Endothelial cell of umbilical vein (primary cell): ENCODE data around the gene DNAH3. TPM values are rescaled to one million over a fixed set of nuclear protein-coding genes. Genes with fewer than 3 reads are reported as not detected.

Experiments used
- BruUV-seq: library from RNA; stranded (reverse); fragments of 400-500 nt; replicated peaks from 2 replicates; lab custom pipeline; 2021; lab: Mats Ljungman, UMichigan
- CTCF ChIA-PET: fragments of 300-600, 350-600 bp; sonication (Branson Sonifier 250); formaldehyde crosslinking; loops from one replicate; lab custom pipeline; 2021; ENCODE audit warnings: antibody characterized with exemption, inconsistent platforms; lab: Charles Lee
- POLR2A ChIA-PET: fragments of 300-600, 350-600 bp; sonication (Branson Sonifier 250); formaldehyde crosslinking; loops from one replicate; lab custom pipeline; 2021; ENCODE audit warnings: antibody characterized with exemption, inconsistent platforms; lab: Charles Lee
- DNase-seq: peaks from one replicate; pipeline ENCODE4 v3.0.0-alpha.2; 2011; ENCODE audit warnings: low read depth, low spot score
- FAIRE-seq: peaks from 2 replicates; lab custom pipeline; 2011; peaks lifted over from hg19 to GRCh38; lab: Jason Lieb, UNC
- H2AFZ ChIP-seq: 2 replicates; pipeline ENCODE4 v1.6.0; 2012; ENCODE audit warnings: low read depth, low read length, control low read depth, inconsistent platforms
- H3K27ac ChIP-seq: 2 replicates; pipeline ENCODE4 v1.5.1; 2011; ENCODE audit warnings: low read depth, mild to moderate bottlenecking, control low read depth, low read length, moderate library complexity; ENCODE audit not compliant: insufficient read depth
- H3K27me3 ChIP-seq, 2 experiments: 2 replicates each; pipeline versions ENCODE4 v1.6.0 to v1.6.1; 2011; ENCODE audit warnings: low read length in 2 of 2, mixed read lengths in 1 of 2; ENCODE audit not compliant: control insufficient read depth in 2 of 2, insufficient read depth in 2 of 2
- H3K36me3 ChIP-seq, 2 experiments: 2 replicates in 1 of 2; 3 replicates in 1 of 2; pipeline ENCODE4 v1.5.1; 2011; ENCODE audit warnings: low read length in 2 of 2, mild to moderate bottlenecking in 1 of 2, moderate library complexity in 1 of 2; ENCODE audit not compliant: control insufficient read depth in 2 of 2, insufficient read depth in 2 of 2; ENCODE audit errors: extremely low read depth in 1 of 2
- H3K4me1 ChIP-seq: 3 replicates; pipeline ENCODE4 v1.5.1; 2011; ENCODE audit warnings: mild to moderate bottlenecking, low read length; ENCODE audit not compliant: control insufficient read depth, insufficient read depth; ENCODE audit errors: extremely low read depth
- H3K4me2 ChIP-seq: 2 replicates; pipeline ENCODE4 v1.6.1; 2011; ENCODE audit warnings: low read length, control low read depth, mixed read lengths; ENCODE audit not compliant: insufficient read depth
- H3K4me3 ChIP-seq, 3 experiments: fragments of 200-600 bp in 1 of 3; sonication (generic), shearing (Covaris generic) in 1 of 3; replicated peaks in 1 of 3; 2 replicates each; pipeline ENCODE4 v1.5.1; 2011 to 2016; ENCODE audit warnings: control low read depth in 3 of 3, low read length in 3 of 3, mild to moderate bottlenecking in 2 of 3, inconsistent platforms in 1 of 3, low read depth in 1 of 3, moderate library complexity in 1 of 3; ENCODE audit not compliant: insufficient read depth in 1 of 3
- H3K79me2 ChIP-seq: 2 replicates; pipeline ENCODE4 v1.6.0; 2012; ENCODE audit warnings: low read length, inconsistent platforms; ENCODE audit not compliant: control insufficient read depth, insufficient read depth
- H3K9ac ChIP-seq: replicated peaks from 2 replicates; pipeline ENCODE3; 2011; ENCODE audit warnings: low read length, control low read depth; ENCODE audit not compliant: insufficient read depth; ENCODE audit errors: extremely low read depth
- H3K9me1 ChIP-seq: replicated peaks from 3 replicates; pipeline ENCODE4 v1.6.0; 2011; ENCODE audit warnings: mild to moderate bottlenecking, low read length; ENCODE audit not compliant: control insufficient read depth, insufficient read depth; ENCODE audit errors: extremely low read depth
- H3K9me3 ChIP-seq: replicated peaks from 2 replicates; pipeline ENCODE4 v1.5.1; 2012; ENCODE audit warnings: low read length, inconsistent platforms; ENCODE audit not compliant: control insufficient read depth, insufficient read depth
- H4K20me1 ChIP-seq: replicated peaks from 2 replicates; pipeline ENCODE3; 2011; ENCODE audit warnings: mild to moderate bottlenecking, low read length; ENCODE audit not compliant: control insufficient read depth, insufficient read depth; ENCODE audit errors: extremely low read depth
- EZH2 ChIP-seq: IDR thresholded peaks from 2 replicates; pipeline ENCODE4 v1.6.1; 2012; ENCODE audit warnings: borderline replicate concordance, low read depth, mild to moderate bottlenecking, moderate library complexity, low read length, inconsistent platforms; ENCODE audit not compliant: severe bottlenecking
- FOS ChIP-seq: IDR thresholded peaks from 2 replicates; pipeline ENCODE4 v1.6.1; 2011; ENCODE audit warnings: mild to moderate bottlenecking, low read length, moderate library complexity, borderline replicate concordance; ENCODE audit not compliant: insufficient read depth
- GATA2 ChIP-seq: IDR thresholded peaks from 2 replicates; pipeline ENCODE4 v1.7.0; 2011; ENCODE audit warnings: low read depth, mild to moderate bottlenecking, moderate library complexity, mixed read lengths, low read length; ENCODE audit not compliant: insufficient read length, insufficient read depth
- JUN ChIP-seq: IDR thresholded peaks from 2 replicates; pipeline ENCODE4 v1.6.1; 2011; ENCODE audit warnings: borderline replicate concordance, low read depth; ENCODE audit not compliant: insufficient read length, insufficient read depth
- MAX ChIP-seq: IDR thresholded peaks from 2 replicates; pipeline ENCODE4 v1.6.1; 2011; ENCODE audit not compliant: insufficient read depth, insufficient read length
- MYC ChIP-seq: IDR thresholded peaks from one replicate; pipeline ENCODE4 v1.6.1; 2011; ENCODE audit warnings: mild to moderate bottlenecking, low read depth, low read length
- POLR2A ChIP-seq: IDR thresholded peaks from 2 replicates; pipeline ENCODE4 v1.6.1; 2012; ENCODE audit warnings: low read depth, mild to moderate bottlenecking, control low read depth, low read length
- POLR2AphosphoS5 ChIP-seq: IDR thresholded peaks from 2 replicates; pipeline ENCODE4 v1.6.1; 2012; ENCODE audit warnings: low read depth, mild to moderate bottlenecking, control low read depth, low read length, moderate library complexity; ENCODE audit not compliant: insufficient read depth
- dilution Hi-C: fragments of 300-500 bp; cut with MboI; formaldehyde crosslinking; loops from one replicate; pipeline ENCODE4 v1.15.0; 2019; ENCODE audit warnings: low sequenced_read_pairs; ENCODE audit not compliant: extremely low pct_ligation_motif_present
- intact Hi-C: fragments of 100-400 bp; cut with micrococcal nuclease; formaldehyde crosslinking; loops from one replicate; pipeline ENCODE4 v1.10.0; 2022
- polyA plus RNA-seq, 4 experiments: library from polyadenylated mRNA; depleted of rRNA in 3 of 4; stranded (reverse) in 3 of 4; unstranded in 1 of 4; fragments of >200 nt; gene quantifications; 2 replicates each; pipeline versions ENCODE4 v1.2.1 to v1.2.3, GENCODE V29; 2011 to 2012; ENCODE audit warnings: missing spikeins in 1 of 4
- total RNA-seq: library from RNA; stranded (reverse); gene quantifications from 2 replicates; pipeline ENCODE4 v1.2.3, GENCODE V29; 2021
- TF ChIP-seq, protein P1 (sequence below), 2 donors: IDR thresholded peaks; 1 replicate in 1 of 2; 2 replicates in 1 of 2; pipeline ENCODE4 v1.5.1; 2011; ENCODE audit warnings: low read length in 2 of 2, mild to moderate bottlenecking in 2 of 2, moderate library complexity in 2 of 2, control low read depth in 1 of 2, inconsistent platforms in 1 of 2, low read depth in 1 of 2; ENCODE audit not compliant: insufficient read depth in 1 of 2; ENCODE audit errors: extremely low read depth in 1 of 2

DNAH3 gene
- total and polyA plus RNA-seq, 2 donors (not counting 3 experiments of a cell fraction or from before 2014, with no cell fraction given) = not detected

DNA sequence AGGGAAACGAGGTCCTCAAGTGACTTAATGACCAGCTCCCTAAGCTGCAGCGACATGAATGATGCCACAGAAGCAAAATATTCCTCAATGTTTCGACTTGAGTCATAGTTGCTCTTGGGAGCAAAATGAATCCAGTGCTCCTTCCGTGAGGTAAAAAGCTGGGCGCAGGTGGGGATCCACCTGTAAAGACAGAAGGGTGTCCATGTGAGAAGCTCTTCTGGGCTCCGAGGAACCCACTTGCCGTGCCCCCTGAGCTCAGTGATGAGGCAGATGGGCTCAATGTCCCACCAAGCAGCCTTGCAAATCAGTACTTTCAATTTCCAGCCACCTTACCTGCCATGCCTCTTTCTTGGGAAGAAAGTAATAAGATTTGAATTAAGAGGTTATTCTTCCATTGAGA lies 25.5 kb downstream of the DNAH3 start:
- intact Hi-C loops = no loop called here

More for the DNA sequence above, 25.5 kb downstream of the DNAH3 start:
- Histone ChIP-seq H3K4me2 (no peak overlapping the region), H3K4me1 (no peaks in the 10 kb centered on the region), H3K9me1 (no peaks in the 10 kb centered on the region), H3K79me2 (no peaks in the 10 kb centered on the region), H4K20me1 (no peaks in the 10 kb centered on the region), H3K36me3 (no peaks in the 10 kb centered on the region), H3K27ac (no peak overlapping the region), H2AFZ (no peak overlapping the region), H3K4me3 (no peak overlapping the region), H3K9ac (no peak overlapping the region), H3K9me3 (no peaks in the 10 kb centered on the region), H3K27me3 (no peaks in the 10 kb centered on the region)
- FAIRE-seq = no peak
- dilution Hi-C loops = no loop called here
- BruUV-seq = no TSS peak
- DNase-seq = no peak
- ChIA-PET CTCF (no interaction called here), POLR2A (no interaction called here)
- TF ChIP-seq MYC = no peak
- TF ChIP-seq MAX = no peak
- no peak for TF ChIP-seq JUN
- TF ChIP-seq POLR2A = no peak
- TF ChIP-seq, protein P1, sequence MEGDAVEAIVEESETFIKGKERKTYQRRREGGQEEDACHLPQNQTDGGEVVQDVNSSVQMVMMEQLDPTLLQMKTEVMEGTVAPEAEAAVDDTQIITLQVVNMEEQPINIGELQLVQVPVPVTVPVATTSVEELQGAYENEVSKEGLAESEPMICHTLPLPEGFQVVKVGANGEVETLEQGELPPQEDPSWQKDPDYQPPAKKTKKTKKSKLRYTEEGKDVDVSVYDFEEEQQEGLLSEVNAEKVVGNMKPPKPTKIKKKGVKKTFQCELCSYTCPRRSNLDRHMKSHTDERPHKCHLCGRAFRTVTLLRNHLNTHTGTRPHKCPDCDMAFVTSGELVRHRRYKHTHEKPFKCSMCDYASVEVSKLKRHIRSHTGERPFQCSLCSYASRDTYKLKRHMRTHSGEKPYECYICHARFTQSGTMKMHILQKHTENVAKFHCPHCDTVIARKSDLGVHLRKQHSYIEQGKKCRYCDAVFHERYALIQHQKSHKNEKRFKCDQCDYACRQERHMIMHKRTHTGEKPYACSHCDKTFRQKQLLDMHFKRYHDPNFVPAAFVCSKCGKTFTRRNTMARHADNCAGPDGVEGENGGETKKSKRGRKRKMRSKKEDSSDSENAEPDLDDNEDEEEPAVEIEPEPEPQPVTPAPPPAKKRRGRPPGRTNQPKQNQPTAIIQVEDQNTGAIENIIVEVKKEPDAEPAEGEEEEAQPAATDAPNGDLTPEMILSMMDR (IDR thresholded peaks at IDR 0.05; ENCODE audit: extremely low read depth in 1 of 2, insufficient read depth in 1 of 2, low read depth in 1 of 2, low read length in 2 of 2) = no peak
- no peak for TF ChIP-seq GATA2
- no peak for TF ChIP-seq POLR2AphosphoS5
- TF ChIP-seq EZH2 = no peak
- TF ChIP-seq FOS = no peak
